GM12872 (cell line): ENCODE measurements around the gene ESRRA.

Experiments used
- TF ChIP-seq, protein P1 (sequence below): IDR thresholded peaks from 3 replicates; pipeline ENCODE4 v1.5.1; 2011; ENCODE audit warnings: low read depth, mild to moderate bottlenecking, low read length, moderate library complexity; ENCODE audit not compliant: insufficient read depth

Gene ESRRA

DNA sequence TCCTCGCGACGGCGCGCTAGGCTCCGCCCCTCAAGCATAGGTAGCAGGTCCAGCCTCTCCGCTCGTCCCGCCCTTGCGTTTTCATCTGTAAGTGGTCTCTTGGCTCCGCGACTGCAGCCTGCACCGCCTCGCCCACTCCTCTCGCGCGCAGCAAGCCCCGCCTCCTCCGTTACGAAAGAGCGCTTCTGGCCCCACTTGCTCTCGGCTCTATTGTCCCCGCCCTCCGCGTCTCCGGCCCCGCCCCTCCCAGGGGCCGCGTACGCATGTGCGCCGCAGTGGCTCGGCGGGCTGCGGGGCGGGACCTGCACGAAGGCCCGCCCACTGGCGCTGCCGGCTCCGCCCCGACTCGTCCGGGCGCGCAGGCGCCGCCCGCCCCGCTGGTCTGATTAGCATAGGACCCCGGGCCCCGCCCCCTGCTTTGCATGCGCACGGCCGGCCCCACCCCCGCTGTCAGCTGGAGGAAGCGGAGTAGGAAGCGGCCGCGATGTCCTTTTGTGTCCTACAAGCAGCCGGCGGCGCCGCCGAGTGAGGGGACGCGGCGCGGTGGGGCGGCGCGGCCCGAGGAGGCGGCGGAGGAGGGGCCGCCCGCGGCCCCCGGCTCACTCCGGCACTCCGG, at the start of gene ESRRA:
ESRRA (plus strand) TSS at position 450 of the 616 bp plus-strand sequence. CDS start 1,656 bp downstream, outside the sequence.
- TF ChIP-seq, protein P1, sequence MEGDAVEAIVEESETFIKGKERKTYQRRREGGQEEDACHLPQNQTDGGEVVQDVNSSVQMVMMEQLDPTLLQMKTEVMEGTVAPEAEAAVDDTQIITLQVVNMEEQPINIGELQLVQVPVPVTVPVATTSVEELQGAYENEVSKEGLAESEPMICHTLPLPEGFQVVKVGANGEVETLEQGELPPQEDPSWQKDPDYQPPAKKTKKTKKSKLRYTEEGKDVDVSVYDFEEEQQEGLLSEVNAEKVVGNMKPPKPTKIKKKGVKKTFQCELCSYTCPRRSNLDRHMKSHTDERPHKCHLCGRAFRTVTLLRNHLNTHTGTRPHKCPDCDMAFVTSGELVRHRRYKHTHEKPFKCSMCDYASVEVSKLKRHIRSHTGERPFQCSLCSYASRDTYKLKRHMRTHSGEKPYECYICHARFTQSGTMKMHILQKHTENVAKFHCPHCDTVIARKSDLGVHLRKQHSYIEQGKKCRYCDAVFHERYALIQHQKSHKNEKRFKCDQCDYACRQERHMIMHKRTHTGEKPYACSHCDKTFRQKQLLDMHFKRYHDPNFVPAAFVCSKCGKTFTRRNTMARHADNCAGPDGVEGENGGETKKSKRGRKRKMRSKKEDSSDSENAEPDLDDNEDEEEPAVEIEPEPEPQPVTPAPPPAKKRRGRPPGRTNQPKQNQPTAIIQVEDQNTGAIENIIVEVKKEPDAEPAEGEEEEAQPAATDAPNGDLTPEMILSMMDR: no peak

DNA sequence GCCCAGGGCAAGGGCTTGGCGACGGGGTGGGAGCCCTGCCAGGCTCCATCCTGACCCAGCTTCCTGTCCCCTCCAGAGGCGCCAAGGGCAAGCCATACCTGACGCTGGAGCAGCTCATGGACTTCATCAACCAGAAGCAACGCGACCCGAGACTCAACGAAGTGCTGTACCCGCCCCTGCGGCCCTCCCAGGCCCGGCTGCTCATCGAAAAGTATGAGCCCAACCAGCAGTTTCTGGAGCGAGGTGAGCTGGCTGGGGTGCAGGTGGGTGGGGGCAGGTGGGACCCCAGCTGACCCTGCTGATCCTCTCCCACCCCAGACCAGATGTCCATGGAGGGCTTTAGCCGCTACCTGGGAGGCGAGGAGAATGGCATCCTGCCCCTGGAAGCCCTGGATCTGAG, 49.0 kb upstream of the ESRRA start:
- TF ChIP-seq, protein P1: no peak

DNA sequence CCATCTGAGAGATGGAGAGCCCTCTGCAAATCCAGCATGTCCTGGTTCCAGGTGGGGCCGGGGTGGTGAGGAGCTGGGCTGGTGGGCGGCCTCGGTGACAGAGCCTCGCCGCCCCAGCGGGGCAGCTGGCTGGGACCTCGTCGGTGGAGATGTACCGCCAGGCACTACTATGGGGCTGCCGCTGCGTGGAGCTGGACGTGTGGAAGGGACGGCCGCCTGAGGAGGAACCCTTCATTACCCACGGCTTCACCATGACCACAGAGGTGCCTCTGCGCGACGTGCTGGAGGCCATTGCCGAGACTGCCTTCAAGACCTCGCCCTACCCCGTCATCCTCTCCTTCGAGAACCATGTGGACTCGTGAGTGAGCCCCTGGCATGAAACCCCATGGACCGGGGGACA, 47.0 kb upstream of the ESRRA start:
- TF ChIP-seq, protein P1: no peak

DNA sequence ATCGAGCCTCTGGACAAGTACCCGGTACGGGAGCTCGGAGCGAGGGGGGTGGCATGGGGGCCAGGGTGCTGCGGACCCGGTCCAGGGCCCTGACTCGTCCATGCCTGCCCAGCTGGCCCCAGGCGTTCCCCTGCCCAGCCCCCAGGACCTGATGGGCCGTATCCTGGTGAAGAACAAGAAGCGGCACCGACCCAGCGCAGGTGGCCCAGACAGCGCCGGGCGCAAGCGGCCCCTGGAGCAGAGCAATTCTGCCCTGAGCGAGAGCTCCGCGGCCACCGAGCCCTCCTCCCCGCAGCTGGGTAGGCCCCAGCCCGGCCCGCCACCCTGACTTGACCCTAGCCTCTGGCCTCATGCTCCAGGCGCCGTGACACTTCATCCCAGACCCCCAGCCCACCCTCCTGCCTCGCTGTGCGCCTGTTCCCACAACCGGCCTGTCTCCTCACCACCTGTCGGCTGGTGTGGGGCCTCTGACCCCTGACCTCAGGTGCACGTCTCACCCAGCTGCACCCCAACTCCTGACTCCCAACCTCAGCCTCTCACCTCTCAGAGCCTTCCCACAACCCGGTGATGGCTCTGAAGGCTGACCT, 46.3 kb upstream of the ESRRA start:
- TF ChIP-seq, protein P1: no peak

DNA sequence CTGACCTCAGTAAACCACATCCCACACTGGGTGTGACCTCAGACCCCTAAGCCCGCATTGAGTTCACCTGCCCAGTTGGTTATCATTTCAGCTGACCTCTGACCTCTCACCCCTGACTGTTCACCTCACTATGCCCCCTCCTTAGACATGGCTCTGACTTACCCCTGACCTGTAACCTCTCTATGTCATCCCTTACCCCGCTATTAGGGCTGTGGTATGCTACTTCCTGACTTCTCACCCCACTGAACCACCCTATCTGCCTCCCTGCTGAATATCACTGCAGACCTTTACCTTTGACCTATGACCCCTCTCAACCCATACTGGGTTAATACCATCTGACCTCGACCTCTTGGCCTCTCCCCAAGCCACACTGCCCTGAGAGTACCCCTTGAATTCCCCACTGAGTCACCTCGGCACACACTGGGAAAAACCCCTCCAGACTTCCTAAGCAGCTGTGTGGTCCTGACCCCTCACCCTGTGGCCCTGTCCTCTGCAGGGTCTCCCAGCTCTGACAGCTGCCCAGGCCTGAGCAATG, 45.7 kb upstream of the ESRRA start:
- TF ChIP-seq, protein P1: no peak

DNA sequence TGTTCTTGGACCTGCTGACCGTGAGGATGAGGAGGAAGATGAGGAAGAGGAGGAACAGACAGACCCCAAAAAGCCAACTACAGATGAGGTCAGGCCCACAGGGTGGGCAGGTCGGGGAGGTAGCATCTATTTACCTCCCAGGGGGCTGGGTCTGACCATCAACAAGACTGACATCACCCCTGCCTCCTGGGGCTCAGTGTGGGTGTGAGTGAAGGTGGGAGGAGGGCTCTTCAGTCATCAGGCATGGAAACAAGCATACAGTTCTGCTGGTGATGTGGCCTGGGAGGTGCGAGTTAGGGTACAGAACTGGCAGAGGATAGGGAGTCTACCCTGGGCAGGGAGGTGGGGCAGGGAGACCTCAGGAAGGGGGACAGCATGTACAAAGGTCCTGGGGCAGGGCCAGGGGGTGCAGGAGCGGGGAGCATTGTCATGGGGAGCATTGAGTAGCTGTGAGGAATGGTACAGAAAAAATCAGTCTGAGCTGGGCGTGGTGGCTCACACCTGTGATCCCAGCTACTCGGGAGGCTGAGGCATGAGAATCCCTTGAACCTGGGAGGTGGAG, 45.1 kb upstream of the ESRRA start:
- TF ChIP-seq, protein P1: no peak

DNA sequence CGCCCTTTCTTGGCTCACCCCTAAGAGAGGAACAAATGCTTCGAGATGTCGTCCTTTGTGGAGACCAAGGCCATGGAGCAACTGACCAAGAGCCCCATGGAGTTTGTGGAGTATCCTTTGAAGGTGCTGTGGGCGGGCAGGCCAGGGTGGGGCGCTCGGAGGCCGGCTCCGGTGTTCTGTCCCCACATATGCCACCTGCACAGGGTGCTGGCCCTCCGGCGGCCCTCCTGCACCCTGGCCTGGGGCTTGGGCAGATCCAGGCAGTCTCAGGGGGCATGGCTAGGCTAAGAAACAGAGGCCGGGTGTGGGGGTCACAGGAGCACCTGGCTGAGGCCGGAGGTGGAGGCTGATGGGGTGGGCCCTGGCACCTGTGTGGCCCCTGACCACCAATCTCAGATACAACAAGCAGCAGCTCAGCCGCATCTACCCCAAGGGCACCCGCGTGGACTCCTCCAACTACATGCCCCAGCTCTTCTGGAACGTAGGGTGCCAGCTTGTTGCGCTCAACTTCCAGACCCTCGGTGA, 43.7 kb upstream of the ESRRA start:
- TF ChIP-seq, protein P1: no peak
